Nucleus accumbens (tissue), 56 donors: ENCODE data around the gene HNRNPC.
"Not testable (repeated sequence)": the region's sequence is repeated elsewhere in the genome, so short reads cannot be mapped to it uniquely, and the experiment has no call there.

Experiments used
- DNase-seq, 56 donors: peaks; one replicate each; lab custom pipeline; 2025; lab: John Stamatoyannopoulos, UW

HNRNPC gene

GRCh38 chr14:21275261-21275858 lies 6.1 kb upstream of the HNRNPC start:
- no peak for DNase-seq

- DNase-seq, result not testable (repeated sequence)
These were observed 3.4 kb upstream of the HNRNPC start for GRCh38 chr14:21272661-21273060.

- DNase-seq, result peak in 4 of 56 donors; percentile 0 to 53 (median 19)
These were observed 508 bp downstream of the HNRNPC start for GRCh38 chr14:21268617-21269251.

GRCh38 chr14:21267886-21268616 lies 1.2 kb downstream of the HNRNPC start:
- DNase-seq, result no peak

- DNase-seq, result no peak
These were observed 1.8 kb downstream of the HNRNPC start for GRCh38 chr14:21267431-21267845.

GRCh38 chr14:21264025-21264801 lies 5.0 kb downstream of the HNRNPC start:
- DNase-seq, result no peak

- DNase-seq, result no peak
These were observed 5.8 kb downstream of the HNRNPC start for GRCh38 chr14:21263284-21264024.

- DNase-seq, result no peak
These were observed 6.8 kb downstream of the HNRNPC start for GRCh38 chr14:21262410-21262809.

GRCh38 chr14:21261824-21262223 lies 7.4 kb downstream of the HNRNPC start:
- DNase-seq, result no peak

- DNase-seq, result no peak
These were observed 10.1 kb downstream of the HNRNPC start for GRCh38 chr14:21258889-21259787.

- no peak for DNase-seq
These were observed 11.0 kb downstream of the HNRNPC start for GRCh38 chr14:21258005-21258888.

- no peak for DNase-seq
These were observed 11.8 kb downstream of the HNRNPC start for GRCh38 chr14:21257394-21257909.

GRCh38 chr14:21256539-21257393 lies 12.5 kb downstream of the HNRNPC start:
- DNase-seq, result no peak

GRCh38 chr14:21256102-21256447 lies 13.2 kb downstream of the HNRNPC start:
- not testable (repeated sequence) for DNase-seq

GRCh38 chr14:21255385-21256101 lies 13.7 kb downstream of the HNRNPC start:
- no peak for DNase-seq

GRCh38 chr14:21252149-21252548 lies 17.1 kb downstream of the HNRNPC start:
- no peak for DNase-seq
